Activated CD4-positive, alpha-beta T cell treated with anti-CD3 and anti-CD28 coated beads, Interleukin-2, amount 50 U/mL, for 48 hours (primary cell): ENCODE results near the gene ZP4.
"Not testable (repeated sequence)": the region's sequence is repeated elsewhere in the genome, so short reads cannot be mapped to it uniquely, and the experiment has no call there.

Experiments used
- DNase-seq, 2 experiments: peaks; one replicate each; pipeline ENCODE4 v3.0.0-alpha.2; 2020

ZP4 gene

DNA sequence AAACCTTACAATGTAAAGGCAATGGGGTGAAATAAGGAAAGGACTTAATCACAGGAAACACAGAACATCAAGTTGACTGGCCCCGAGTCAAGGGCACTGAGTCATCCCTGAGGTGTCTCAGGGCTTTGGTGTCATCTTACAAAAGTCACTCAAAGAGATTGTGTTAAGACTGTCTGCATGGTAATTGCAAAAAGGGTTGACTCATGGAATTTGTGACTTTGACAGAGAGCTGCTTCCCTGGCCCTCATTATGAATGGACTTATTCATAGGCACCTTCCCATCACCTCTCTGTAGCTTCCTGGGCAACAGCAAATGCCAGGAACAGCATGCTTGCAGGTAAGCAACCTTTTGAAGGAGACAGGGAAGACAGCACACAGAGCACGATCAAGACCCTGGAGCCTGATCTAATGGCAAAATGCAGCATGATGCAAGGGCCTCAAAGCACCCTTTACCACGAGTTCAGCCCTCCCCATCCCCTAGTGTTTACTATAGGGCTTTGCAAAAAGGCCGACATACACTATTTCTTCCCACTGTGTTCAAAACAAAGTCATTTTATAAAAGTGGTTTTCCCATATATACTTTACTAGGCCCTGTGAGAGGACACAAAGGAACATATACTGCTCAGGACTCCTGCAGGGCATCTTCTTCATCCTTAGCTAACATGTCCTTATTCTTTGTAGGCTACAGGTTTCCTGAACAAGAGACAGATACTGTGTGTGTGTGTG lies 17.1 kb downstream of the ZP4 start:
- DNase-seq, result no peak

GRCh38 chr1:237868817-237869600 lies 21.7 kb downstream of the ZP4 start:
- DNase-seq, result no peak

DNA sequence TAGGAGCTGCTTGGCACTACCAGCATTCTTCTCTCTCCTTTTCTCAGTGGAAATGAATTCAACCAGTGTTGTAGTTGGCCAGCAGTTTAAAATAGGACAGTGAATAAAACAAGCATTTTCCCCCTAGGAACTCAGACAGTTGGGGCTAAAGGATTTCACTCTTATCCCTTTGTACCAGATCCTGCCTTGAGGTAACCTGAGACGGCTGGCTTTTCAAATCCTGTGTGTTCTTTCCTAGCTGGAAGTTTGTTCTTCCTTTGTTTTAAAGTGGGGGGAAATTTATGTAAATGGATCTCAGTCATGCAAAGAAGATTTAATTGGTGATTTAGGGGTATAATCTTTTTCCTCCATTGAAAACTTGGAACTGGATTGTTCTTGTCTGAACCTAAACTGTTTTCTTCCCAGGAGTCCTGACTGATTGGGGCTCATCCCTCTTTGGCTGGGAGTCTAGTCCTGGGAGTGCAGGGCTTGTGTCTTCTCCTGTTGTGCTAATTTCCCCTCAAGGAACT lies 23.3 kb downstream of the ZP4 start:
- DNase-seq, result no peak

- peak; percentile 8 to 24 for DNase-seq
Measured at GRCh38 chr1:237864338-237865244, 26.1 kb downstream of the ZP4 start.

DNA sequence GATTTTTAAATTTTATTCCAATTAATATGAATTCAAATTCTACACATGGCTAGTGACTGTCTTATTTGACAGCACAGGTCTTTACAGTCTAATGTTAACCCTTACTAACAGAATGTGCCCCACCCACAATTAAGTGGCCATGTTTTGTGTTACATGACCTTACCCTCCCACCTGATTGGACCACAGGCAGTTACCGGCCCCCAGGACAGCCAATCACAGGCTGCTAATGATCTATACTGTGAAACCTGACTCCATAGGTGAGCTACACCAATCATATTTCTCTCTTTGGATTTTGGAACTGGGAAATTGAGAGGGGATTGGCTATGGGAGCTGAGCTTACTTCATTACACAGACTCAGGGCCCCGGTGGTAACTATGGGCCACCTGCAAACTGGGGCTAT lies 27.5 kb downstream of the ZP4 start:
- no peak for DNase-seq

DNA sequence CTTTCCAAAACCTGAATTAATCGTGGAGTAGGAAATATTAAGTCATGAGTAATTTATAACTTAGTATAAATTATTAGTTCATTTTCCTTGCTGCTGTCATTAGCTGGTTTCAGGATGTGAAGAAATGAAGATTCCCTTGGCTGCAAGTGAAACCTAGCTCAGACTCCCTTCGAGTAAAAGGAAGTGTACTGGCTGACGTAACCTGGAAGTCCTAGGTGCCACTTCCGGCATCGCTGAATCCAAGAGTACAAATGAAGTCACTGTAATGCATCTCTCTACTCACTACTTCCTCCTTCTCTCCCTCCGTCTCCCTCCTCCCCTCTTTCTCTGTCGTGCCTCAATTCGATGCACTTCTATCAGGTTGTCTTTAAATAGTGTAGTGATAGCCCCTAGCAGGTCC lies 28.8 kb downstream of the ZP4 start:
- DNase-seq, result no peak

DNA sequence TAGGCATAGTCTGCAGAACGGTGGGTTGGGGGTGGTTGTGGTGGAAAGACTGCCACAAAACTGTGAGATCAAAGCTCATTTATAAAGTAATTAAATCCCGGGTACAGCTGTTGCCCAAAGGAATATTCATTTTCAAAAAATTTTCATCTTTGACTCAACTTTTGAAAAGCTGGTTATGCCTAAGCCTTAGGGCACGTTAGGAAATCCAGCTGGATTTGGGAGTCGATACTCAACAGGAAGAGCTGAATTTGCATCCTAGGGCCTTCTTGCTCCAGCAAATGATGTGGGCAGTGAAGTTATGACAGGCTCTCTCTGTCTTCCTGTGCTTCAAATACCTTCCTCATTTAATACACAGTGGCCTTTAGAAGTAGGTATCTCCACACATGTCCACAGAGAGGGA lies 31.7 kb downstream of the ZP4 start:
- no peak for DNase-seq

GRCh38 chr1:237857455-237857854 lies 33.3 kb downstream of the ZP4 start:
- DNase-seq, result no peak

DNA sequence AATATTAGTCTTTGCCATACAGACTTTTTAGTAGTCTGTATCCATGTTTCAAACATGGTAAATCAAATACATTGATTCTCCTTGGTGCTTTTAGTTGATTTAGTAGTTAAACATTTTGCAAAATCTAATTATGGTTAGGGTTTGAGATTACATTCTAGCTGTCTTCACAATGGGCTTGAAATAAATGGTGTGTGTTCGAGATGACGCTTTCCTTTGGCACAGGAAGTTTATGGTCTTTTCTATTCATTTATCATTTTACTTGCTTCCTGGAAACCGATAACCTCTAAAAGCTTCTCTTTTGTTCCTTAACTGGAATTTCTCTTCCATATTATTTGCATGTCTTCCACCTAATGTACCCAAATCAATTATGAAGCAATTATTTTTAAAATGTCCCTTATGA lies 38.4 kb downstream of the ZP4 start:
- no peak for DNase-seq

- peak; percentile 24 to 34 for DNase-seq
Measured at GRCh38 chr1:237851210-237851845, 39.4 kb downstream of the ZP4 start.

- DNase-seq, result not testable (repeated sequence)
Measured at GRCh38 chr1:237843516-237843915, 47.2 kb downstream of the ZP4 start.

GRCh38 chr1:237841485-237841884 lies 49.2 kb downstream of the ZP4 start:
- DNase-seq, result no peak

- DNase-seq, result no peak
Measured at GRCh38 chr1:237838904-237839534, 51.7 kb downstream of the ZP4 start.

DNA sequence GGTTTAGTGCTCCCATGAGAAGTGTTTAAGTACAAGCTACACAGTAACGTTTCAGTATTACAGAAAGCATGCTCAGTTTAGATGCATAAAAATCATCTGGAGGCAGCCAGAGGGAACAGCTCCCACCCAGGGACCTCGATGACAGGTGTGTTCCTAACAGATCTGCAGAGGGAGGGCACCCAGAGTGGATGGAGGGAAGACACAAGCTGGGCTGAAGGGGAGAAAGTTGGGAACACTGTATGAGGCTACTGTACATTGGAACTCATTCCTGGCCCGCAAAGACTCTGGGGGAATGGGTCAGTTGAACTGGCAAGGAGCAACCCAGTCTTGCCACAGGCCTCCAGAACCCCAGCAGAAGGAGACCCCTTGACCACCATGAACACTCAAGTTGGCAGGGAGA lies 52.4 kb downstream of the ZP4 start:
- no peak for DNase-seq

DNA sequence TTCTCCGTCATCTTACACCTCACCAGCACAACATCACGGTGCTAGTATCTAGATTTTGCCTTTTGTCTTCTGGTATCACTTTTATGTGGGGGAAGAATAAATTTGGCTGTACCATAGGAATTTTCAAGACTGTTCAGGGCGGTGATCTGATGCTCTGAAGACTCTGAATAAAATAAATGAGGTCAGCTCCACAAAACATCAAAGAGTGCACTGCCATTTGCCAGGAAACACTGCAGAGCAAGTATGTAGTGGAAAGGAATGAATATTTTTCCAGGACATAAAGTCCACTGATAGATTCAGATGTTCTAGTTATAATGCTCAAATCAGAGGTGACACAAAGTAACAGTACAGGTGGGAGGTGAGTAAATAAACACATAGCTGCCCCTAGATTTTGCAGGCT lies 56.3 kb downstream of the ZP4 start:
- DNase-seq, result no peak

DNA sequence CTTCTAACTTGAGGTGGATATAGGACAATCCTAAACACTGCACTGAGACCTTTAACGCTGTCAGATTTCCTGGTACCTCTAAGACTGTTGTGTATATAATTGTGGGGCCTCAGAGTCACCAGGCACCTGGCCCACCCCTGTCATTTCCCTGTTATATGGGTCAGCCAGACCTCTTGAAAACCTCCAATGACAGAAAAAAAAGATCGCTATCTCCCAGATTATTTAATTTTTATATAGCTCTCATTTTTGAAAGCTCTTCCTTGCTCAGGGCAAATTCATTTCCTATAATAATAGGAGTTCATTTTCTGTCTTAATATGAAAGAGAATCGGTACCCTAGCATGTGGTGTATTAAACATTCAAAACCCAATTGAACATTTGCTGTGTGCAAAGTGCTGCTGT lies 56.7 kb downstream of the ZP4 start:
- no peak for DNase-seq

GRCh38 chr1:237832858-237833257 lies 57.9 kb downstream of the ZP4 start:
- no peak for DNase-seq
